ENCODE measurements around the gene DNM1L.

GRCh38 chr12:32693036-32693435 lies 13.9 kb downstream of the DNM1L start:
- no peak for TF ChIP-seq CTCF (IDR thresholded peaks at IDR 0.05; ENCODE audit: borderline replicate concordance, extremely low read depth, low read length, poor library complexity, severe bottlenecking)
- TF ChIP-seq EZH2 (IDR thresholded peaks at IDR 0.05; ENCODE audit: borderline replicate concordance, low read depth, low read length, severe bottlenecking) = no peak

All from DND-41 (cell line).